Adrenal gland (tissue), 12 donors: ENCODE data around the gene RALB. TPM values are rescaled to one million over a fixed set of nuclear protein-coding genes. Genes with fewer than 3 reads are reported as not detected.
A peak's percentile ranks its signal among the peaks of the same experiment; 100 is the strongest.

Experiments
- DNase-seq, 7 donors: peaks; one replicate each; pipeline ENCODE4 v3.0.0-alpha.2; 2019 to 2020
- H3K27ac ChIP-seq, 5 donors: fragments of 200-600 bp; sonication (generic) in 4 of 5; 1 replicate in 3 of 5; 2 replicates in 2 of 5; pipeline versions ENCODE4 v1.5.1 to v1.8.0; 2016 to 2020; ENCODE audit warnings: mild to moderate bottlenecking in 1 of 5
- H3K27me3 ChIP-seq: fragments of 200-600 bp; 2 replicates; pipeline ENCODE4 v1.8.0; 2021
- H3K36me3 ChIP-seq, 2 donors: fragments of 200-600 bp; replicated peaks in 1 of 2; 1 replicate in 1 of 2; 2 replicates in 1 of 2; pipeline versions ENCODE4 v1.5.1 to v1.8.0; 2018 to 2022
- H3K4me1 ChIP-seq, 2 donors: fragments of 200-600 bp; replicated peaks in 1 of 2; 1 replicate in 1 of 2; 2 replicates in 1 of 2; pipeline versions ENCODE4 v1.5.1 to v1.8.0; 2018 to 2021
- H3K4me3 ChIP-seq, 4 donors: fragments of 200-600 bp; sonication (generic) in 3 of 4; one replicate each; pipeline ENCODE4 v1.5.1; 2016 to 2018
- H3K9me3 ChIP-seq, 3 donors: fragments of 200-600 bp; sonication (generic) in 1 of 3; replicated peaks in 1 of 3; 1 replicate in 2 of 3; 2 replicates in 1 of 3; pipeline versions ENCODE4 v1.5.1 to v1.8.0; 2016 to 2021
- CTCF ChIP-seq, 6 experiments: fragments of 450-650 bp in 4 of 6; fragments of 200-600 bp in 2 of 6; sonication (generic) in 1 of 6; IDR thresholded peaks; 1 replicate in 5 of 6; 2 replicates in 1 of 6; pipeline versions ENCODE4 v1.5.1 to v1.8.0; 2016 to 2021; ENCODE audit warnings: antibody characterized with exemption in 6 of 6, mild to moderate bottlenecking in 2 of 6, moderate library complexity in 1 of 6
- POLR2A ChIP-seq, 2 donors: fragments of 450-650 bp; IDR thresholded peaks; one replicate each; pipeline ENCODE4 v1.6.1; 2017; ENCODE audit warnings: antibody characterized with exemption in 2 of 2, mild to moderate bottlenecking in 2 of 2, moderate library complexity in 1 of 2
- WGBS, 4 donors: extraction: QIAGEN DNeasy Blood & Tissue Kit in 2 of 4; methylation state at CpG; one replicate each; pipeline versions ENCODE4 v1.1.5 to v1.1.7; 2013 to 2017; 5-methylcytosine and 5-hydroxymethylcytosine counted together
- intact Hi-C, 2 donors: fragments of 100-400 bp; cut with DNase I; formaldehyde crosslinking; loops; one replicate each; pipeline versions ENCODE4 v1.14.1 to v1.15.0; 2022 to 2023
- polyA plus RNA-seq, 3 donors: library from polyadenylated mRNA; stranded (reverse); fragments of 200-250 nt in 2 of 3; fragments of 350-450 nt in 1 of 3; fragmentation: Illumina TruSeq in 1 of 3; extraction: RNeasy Lipid Tissue Mini Kit (QIAGEN cat#74804) in 1 of 3; gene quantifications; one replicate each; pipeline ENCODE4 v1.2.3, GENCODE V29; 2013 to 2014
- total RNA-seq, 9 donors: library from RNA; depleted of rRNA in 4 of 9; stranded (reverse); fragments of >200 nt in 4 of 9; fragments of 120-200 nt in 1 of 9; fragmentation: NEBNext Ultra II Directional in 1 of 9; extraction: Animal tissue kit (Norgen Biotek cat#: 25700) in 1 of 9; gene quantifications; one replicate each; pipeline versions ENCODE4 v1.1.0 to v1.2.4, GENCODE V29; 2013 to 2023
- donor health status: healthy with polysubstance abuse.
- donor health status: Bipolar disorder and iron deficiency.
- donor health status: DM: yes; HTN: yes; CAD: no.
- donor health status: DM: no; HTN: no; CAD: no.
- donor health status: DM: no; HTN: no; CAD: no.
- donor health status: DM: yes; HTN: yes; CAD: no.

The RALB gene
- total and polyA plus RNA-seq, 12 donors = 20.7 to 94.3 (median 51.6) TPM

GRCh38 chr2:120208381-120209353, 44.0 kb upstream of the RALB start:
- intact Hi-C loops = no loop called here
- Histone ChIP-seq H3K9me3 (no peaks in the 10 kb centered on the region), H3K27me3 (no peaks in the 10 kb centered on the region), H3K36me3 (no peaks in the 10 kb centered on the region), H3K4me1 (peaks cover 0 to 4% of the 10 kb centered on the region in 2 donors), H3K4me3 (no peak overlapping the region), H3K27ac (no peak overlapping the region)
- 94 to 97% (median 95%) methylated on average over 10 of the region's 10 CpGs for WGBS, 4 donors
- TF ChIP-seq POLR2A (IDR thresholded peaks at IDR 0.05) (no peak), CTCF (IDR thresholded peaks at IDR 0.05) (no peak)
- no peak for DNase-seq

GRCh38 chr2:120209427-120210269, 43.0 kb upstream of the RALB start:
- no peak for TF ChIP-seq CTCF (IDR thresholded peaks at IDR 0.05)
- H3K36me3 ChIP-seq = no peaks in the 10 kb centered on the region
- no peak for DNase-seq
- no peak overlapping the region for H3K27ac ChIP-seq
- H3K27me3 ChIP-seq = no peaks in the 10 kb centered on the region
- intact Hi-C loops = no loop called here
- no peaks in the 10 kb centered on the region for H3K4me1 ChIP-seq
- H3K4me3 ChIP-seq = no peak overlapping the region
- WGBS, 4 donors = 73 to 85% (median 80%) methylated on average over 8 to 12 of the region's 12 CpGs
- H3K9me3 ChIP-seq = no peaks in the 10 kb centered on the region

- H3K9me3 ChIP-seq = no peaks in the 10 kb centered on the region
- H3K36me3 ChIP-seq = no peaks in the 10 kb centered on the region
- intact Hi-C loops = no loop called here
- 55 to 72% (median 67%) methylated on average over 9 to 10 of the region's 10 CpGs for WGBS, 4 donors
- H3K4me1 ChIP-seq = no peaks in the 10 kb centered on the region
- TF ChIP-seq POLR2A (IDR thresholded peaks at IDR 0.05) (no peak), CTCF (IDR thresholded peaks at IDR 0.05) (no peak)
- no peak overlapping the region for H3K4me3 ChIP-seq
- H3K27ac ChIP-seq = no peak overlapping the region
- DNase-seq = no peak
- no peaks in the 10 kb centered on the region for H3K27me3 ChIP-seq
Observed at GRCh38 chr2:120210270-120210693, 42.4 kb upstream of the RALB start.

DNA sequence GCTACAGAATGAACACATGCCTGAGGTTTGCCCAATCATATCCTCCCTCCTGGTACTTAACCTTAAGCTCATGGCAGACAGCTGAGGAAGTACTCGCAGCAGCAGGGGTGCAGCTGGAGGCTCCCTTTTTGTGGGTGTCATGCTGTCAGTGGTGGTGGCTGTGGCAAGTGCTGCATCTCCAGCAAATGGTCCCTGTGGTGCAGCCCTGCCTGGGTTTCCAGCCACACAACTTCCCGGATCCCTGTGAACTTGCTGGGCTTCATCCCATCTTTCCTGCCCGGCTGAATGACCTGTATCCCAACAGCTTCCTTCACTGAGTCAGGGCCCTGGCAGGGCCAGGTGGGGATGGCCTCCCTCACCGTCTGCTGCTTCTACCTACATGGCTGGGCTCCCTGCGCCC, 34.5 kb upstream of the RALB start:
- Histone ChIP-seq H3K27ac (no peak overlapping the region), H3K9me3 (no peaks in the 10 kb centered on the region), H3K27me3 (no peaks in the 10 kb centered on the region), H3K4me1 (peaks cover 0 to 16% of the 10 kb centered on the region in 2 donors), H3K4me3 (no peak overlapping the region), H3K36me3 (no peaks in the 10 kb centered on the region)
- WGBS, 4 donors = 96 to 100% (median 99%) methylated on average over 3 to 5 of the region's 5 CpGs
- DNase-seq = peak in 1 of 7 donors; percentile 9
- no peak for TF ChIP-seq CTCF (IDR thresholded peaks at IDR 0.05)
- TF ChIP-seq POLR2A (IDR thresholded peaks at IDR 0.05) = no peak
- intact Hi-C loops = no loop called here
